Retinal pigment epithelial cell (primary cell): ENCODE data around the gene E2F6.

Source experiments
- DNase-seq: peaks from one replicate; pipeline ENCODE4 v3.0.0-alpha.2; 2010; ENCODE audit warnings: low read depth
- H3K4me3 ChIP-seq: 2 replicates; pipeline ENCODE4 v1.5.1; 2011; ENCODE audit warnings: mild to moderate bottlenecking, low read length, control low read depth, moderate library complexity
- CTCF ChIP-seq: conservative IDR thresholded peaks from 2 replicates; pipeline ENCODE4 v1.5.1; 2011; ENCODE audit warnings: low read depth, low read length, control low read depth, inconsistent platforms

The E2F6 gene

GRCh38 chr2:11404376-11405073 is 61.4 kb downstream of the E2F6 start:
- no peak for TF ChIP-seq CTCF
- no peak for DNase-seq
- H3K4me3 ChIP-seq = no peak overlapping the region

- no peak for TF ChIP-seq CTCF
- H3K4me3 ChIP-seq = no peak overlapping the region
- DNase-seq = no peak
Measured at GRCh38 chr2:11402436-11402835, 63.5 kb downstream of the E2F6 start.

GRCh38 chr2:11399438-11399762 is 66.6 kb downstream of the E2F6 start:
- H3K4me3 ChIP-seq = no peak overlapping the region
- TF ChIP-seq CTCF = no peak
- no peak for DNase-seq

- no peak for TF ChIP-seq CTCF
Measured at GRCh38 chr2:11398750-11399437, 67.1 kb downstream of the E2F6 start.

GRCh38 chr2:11397513-11397912 is 68.4 kb downstream of the E2F6 start:
- no peak overlapping the region for H3K4me3 ChIP-seq
- no peak for TF ChIP-seq CTCF
- no peak for DNase-seq

More at GRCh38 chr2:11398750-11399437, 67.1 kb downstream of the E2F6 start:
- no peak for DNase-seq
- no peak overlapping the region for H3K4me3 ChIP-seq

- no peak for DNase-seq
- H3K4me3 ChIP-seq = no peak overlapping the region
- TF ChIP-seq CTCF = no peak
Measured at GRCh38 chr2:11396467-11397445, 69.2 kb downstream of the E2F6 start.
